GM19240 (cell line): ENCODE results near the gene MYO7A.

Source experiments
- DNase-seq: peaks from one replicate; pipeline ENCODE4 v3.0.0; 2011; ENCODE audit warnings: low spot score; ENCODE audit not compliant: insufficient read length

MYO7A gene

DNA sequence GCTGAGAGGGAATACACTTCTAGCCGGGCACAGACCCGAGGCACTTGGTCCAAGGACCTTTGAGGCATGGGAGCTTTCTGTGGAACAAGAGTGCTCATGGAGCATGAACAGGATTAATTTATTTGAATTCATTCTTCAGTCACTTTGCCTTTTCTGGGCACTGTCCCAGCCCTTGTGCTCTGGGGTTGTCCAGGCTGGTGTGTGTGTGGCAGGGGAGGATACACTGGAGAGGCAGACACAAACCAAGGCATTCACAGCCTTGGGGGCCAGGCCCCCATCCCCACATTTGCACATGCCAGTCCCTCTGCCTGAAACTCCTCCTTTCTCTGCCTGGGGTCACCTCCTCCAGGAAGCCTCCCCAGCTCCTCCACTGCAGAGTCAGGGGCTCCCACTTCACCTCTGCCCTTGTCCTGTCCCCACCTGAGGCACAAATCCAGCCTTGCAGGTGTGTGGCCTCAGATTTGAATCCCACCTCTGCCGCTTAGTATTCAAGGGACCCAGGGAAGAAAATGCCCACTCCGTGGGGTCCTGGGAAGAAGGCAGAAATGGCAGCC, 55.5 kb downstream of the MYO7A start:
- no peak for DNase-seq

DNA sequence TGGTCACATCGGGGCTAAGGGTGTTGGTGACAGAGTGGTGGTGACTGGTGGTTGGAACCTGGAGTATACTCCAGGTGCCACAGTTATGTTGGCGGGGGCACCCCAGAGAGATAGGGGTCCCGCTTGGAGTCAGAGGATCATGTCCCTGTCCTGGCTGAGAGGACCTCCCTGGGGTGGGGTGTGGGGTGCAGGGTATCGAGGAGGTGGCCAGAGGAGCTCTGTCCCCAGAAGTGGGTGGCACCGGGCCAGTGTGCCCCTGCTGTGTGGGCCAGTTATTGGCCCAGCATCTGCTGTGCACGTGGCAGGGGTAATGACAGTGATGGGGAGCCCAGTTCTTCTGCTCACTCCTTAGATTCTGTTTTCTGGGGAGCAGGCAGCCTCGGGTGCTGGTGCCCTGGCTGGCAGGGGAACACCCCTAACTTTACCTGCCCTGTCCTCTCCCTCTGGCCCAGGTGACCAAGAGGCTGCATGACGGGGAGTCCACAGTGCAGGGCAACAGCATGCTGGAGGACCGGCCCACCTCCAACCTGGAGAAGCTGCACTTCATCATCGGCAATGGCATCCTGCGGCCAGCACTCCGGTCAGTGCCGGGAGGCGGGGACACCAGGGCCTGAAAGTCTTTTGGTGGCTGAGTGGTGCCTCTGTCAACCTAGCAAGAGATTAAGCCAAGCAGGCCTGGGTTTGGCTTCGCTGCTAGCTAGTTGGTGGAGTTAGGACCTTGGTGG, 56.3 kb downstream of the MYO7A start:
- no peak for DNase-seq

DNA sequence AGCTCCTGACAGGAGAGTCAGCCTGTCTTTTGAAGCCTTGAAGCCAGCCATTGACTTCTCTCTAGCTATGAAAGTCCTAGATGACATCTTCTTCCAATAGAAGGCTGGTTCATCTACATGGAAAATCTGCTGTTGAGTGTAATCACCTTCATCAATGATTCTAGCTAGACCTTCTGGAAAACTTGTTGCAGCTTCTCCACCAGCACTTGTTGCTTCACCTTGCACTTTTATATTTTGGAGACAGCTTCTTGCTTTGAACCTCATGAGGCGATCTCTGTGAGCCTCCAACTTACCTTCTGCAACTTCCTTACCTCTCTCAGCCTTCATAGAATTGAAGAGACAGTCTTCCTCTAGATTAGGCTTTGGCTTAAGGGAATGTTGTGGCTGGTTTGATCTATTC, 58.3 kb downstream of the MYO7A start:
- DNase-seq, result no peak

DNA sequence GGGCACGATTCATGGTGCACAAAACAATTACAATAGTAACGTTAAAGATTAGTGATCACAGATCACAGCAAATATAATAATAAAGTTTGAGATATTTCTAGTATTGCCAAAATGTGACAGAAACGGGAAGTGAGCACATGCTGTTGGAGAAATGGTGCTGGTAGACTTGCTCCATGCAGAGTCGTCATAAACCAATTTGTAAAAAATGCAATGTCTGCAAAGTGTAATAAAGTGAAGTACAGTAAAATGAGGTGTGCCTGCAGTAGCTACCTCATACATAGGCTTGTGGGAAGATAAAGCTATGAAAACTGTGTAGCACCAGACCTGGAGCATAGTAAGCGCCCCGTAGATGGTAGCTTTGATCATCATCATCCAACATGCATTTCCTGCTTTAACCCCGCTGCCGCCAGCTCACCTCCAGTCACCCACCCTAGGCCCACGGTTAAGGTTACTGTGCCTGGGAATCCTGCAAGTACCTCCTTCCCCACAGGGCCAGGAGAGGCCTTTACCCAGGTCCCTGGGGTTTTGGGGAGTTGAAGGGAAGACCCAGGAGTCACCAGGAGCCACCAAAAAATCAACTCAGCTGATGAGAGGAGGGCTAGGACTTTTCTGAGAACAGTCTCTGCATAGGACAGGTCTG, 59.2 kb downstream of the MYO7A start:
- DNase-seq, result no peak

DNA sequence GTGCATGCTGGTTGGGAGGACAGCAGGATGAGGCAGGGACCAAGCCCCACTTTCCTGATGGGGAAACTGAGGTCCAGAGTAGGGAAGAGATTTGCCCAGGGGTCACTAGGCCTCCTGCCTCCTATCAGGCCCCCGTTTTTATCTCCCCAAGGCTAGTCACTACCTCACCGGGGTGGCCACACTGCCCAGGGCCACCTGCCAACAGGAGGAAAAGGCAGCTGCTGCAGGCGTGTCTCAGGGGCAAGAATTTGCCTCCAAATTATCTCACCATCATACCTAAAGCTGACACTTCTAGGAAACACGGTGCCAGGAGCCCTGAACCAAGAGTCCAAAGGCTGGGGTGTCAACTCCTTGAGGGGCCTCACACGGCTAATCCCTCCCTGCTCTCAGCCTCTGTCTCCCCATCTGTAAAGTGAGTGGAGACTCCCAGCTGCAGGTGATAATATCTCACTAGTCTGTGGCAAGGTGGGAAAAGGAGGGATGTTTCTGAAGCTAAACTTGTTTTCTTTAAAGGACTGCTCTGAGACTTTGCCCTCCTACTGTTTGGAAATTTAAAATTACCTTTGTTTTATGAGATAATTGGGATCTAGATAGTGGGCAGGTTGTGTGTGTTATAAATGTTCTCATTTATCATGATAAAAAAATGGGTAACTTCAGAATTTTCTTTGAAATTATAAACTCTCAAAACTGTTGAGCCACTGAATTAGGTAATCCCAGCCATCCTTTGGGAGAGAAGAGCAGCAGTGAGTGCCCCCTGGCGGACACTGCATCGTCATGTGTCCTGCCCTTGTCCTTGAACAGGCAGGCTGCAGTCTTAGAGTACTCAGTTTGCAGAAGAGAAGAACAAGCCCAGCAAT, 60.0 kb downstream of the MYO7A start:
- peak; percentile 89 for DNase-seq

DNA sequence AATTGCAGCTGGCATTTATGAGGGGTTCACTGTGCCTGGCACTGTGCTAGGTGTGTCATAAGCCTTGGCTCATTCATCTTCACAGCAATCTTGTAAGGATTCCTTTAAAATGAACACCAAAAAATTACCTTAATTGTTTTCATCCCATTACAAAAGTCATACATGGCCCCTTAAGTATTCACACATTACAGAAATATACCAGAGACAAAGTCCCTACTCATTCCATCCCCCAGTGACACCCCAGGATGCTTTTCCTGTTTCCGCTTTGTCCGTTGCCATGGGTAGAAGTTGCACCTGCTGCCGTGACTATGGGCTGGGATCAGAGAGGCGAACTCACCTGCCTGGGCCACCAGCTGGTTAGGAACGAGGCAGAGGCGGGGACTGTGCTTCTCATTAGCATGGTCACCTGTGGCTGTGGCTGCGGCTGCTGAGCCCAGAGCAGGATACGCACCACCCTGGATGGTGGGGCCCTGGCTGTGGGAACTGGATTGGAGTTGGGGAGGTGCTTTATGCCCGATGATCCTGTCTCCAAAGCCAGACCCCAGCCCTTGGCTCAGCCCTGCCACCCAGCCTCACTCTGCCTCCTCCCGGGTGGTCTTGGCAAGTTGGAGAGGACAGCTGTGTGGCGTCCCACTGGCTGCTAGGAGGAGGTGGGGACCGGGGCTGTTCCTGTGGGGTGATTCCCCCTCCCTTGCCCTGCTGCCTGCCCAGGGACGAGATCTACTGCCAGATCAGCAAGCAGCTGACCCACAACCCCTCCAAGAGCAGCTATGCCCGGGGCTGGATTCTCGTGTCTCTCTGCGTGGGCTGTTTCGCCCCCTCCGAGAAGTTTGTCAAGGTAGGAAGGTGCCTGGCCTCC, 60.8 kb downstream of the MYO7A start:
- DNase-seq, result no peak

DNA sequence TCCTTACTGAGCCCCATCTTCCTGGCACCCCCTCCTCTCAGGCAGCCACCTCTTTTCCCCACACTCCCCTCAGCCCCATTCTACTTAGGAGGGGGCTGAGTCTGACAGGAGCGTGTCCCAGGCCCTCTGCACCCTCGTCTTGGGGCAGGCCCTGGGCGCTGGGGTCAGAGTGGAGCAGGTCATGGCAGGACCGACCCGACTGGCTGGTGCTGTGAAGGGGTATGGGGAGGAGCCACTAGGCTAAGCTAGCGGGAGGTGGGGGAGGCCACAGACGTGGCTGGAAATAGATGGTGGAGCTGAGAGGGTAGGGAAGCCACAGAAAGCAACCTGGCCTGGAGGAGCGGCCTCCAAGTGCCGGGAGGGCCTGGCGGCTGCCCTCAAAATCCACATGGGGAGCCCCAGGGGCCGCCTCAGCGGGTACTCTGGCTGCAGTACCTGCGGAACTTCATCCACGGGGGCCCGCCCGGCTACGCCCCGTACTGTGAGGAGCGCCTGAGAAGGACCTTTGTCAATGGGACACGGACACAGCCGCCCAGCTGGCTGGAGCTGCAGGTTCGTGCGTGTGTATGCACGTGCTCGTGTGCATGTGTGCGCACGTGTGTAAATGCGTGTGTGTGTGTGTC, 61.7 kb downstream of the MYO7A start:
- DNase-seq, result no peak

DNA sequence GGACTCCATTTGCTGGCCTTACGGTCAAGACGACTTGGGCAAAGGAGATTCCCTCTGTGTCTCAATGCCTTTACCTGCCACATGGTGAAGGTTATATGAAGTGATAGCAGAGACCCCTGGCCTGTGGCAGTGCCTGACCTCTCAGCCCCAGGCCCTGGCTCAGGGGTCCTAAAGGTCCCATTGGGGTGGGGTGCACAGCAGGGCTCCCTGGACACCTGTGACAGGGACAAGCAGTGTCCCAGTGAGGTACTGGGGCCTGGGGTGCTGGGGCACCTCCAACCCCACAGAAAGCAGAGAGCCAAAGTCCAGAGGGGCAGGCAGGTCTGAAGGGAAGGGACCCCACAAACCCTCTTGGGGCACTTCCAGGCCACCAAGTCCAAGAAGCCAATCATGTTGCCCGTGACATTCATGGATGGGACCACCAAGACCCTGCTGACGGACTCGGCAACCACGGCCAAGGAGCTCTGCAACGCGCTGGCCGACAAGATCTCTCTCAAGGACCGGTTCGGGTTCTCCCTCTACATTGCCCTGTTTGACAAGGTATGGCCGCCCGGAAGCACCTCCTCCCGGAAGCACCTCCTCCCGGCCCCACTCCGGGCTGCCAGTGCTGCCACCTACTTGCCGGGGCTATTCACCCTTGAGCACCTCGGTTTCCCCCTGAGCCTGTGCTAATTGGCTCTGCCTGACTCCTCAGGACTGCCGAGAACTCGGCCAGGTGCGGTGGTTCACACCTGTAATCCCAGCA, 62.5 kb downstream of the MYO7A start:
- DNase-seq, result no peak

DNA sequence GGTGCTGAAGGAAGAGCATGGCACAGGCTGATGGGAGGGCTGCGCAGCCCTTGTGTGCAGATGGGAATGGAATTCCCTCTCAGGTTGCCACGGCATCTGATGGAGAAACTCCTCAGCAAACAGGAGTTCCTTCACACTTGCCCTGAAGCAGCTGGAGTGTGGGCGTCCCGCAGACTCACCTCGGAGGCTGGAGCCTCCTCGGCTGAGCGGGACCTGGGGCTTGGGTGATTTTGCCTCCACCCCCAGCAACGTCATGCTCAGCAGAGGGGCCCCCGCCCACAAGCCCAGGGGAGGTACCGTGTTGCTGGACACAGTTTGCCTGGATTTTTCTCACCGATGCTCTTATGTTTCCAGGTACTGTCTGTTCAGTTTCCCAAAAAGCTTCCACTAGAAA, 63.4 kb downstream of the MYO7A start:
- DNase-seq, result no peak

DNA sequence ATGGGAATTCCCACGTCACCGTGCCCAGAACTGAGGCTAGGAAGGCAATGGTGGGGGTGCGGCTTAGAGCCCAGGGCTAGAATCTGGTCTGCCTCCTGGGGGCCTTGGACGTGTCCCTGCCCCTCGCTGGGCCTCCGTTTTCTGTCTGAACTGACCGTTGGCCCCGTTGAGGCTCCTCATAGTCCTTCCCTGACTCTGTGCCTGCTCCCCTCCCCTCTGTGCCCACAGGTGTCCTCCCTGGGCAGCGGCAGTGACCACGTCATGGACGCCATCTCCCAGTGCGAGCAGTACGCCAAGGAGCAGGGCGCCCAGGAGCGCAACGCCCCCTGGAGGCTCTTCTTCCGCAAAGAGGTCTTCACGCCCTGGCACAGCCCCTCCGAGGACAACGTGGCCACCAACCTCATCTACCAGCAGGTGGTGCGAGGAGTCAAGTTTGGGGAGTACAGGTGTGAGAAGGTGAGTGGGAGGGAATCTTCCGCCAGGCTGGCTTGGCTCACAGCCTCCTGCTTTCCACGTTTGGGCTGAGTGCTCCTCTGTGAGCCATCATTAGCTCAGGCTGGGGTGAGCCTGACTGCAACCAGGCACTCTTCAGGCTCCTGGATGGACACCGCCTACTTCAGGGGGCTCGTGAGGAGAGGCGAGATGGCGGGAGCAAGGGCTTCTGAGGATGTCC, 63.9 kb downstream of the MYO7A start:
- no peak for DNase-seq

DNA sequence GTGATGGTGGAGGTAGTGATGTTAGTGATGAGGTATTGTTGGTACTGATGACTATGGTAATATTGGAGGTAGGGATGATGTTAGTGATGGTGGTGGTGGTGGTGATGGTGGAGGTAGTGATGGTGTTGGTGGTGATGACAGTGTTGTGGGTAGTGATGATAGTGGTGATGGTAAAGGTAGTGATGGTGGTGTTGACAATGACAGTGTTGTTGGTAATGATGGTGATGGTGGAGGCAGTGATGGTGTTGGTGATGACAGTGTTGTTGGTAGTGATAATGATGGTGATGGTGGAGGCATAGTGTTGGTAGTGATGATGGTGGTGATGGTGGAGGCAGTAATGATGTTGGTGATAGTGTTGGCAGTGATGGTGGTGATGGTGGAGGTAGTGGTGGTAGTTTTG, 65.1 kb downstream of the MYO7A start:
- no peak for DNase-seq

DNA sequence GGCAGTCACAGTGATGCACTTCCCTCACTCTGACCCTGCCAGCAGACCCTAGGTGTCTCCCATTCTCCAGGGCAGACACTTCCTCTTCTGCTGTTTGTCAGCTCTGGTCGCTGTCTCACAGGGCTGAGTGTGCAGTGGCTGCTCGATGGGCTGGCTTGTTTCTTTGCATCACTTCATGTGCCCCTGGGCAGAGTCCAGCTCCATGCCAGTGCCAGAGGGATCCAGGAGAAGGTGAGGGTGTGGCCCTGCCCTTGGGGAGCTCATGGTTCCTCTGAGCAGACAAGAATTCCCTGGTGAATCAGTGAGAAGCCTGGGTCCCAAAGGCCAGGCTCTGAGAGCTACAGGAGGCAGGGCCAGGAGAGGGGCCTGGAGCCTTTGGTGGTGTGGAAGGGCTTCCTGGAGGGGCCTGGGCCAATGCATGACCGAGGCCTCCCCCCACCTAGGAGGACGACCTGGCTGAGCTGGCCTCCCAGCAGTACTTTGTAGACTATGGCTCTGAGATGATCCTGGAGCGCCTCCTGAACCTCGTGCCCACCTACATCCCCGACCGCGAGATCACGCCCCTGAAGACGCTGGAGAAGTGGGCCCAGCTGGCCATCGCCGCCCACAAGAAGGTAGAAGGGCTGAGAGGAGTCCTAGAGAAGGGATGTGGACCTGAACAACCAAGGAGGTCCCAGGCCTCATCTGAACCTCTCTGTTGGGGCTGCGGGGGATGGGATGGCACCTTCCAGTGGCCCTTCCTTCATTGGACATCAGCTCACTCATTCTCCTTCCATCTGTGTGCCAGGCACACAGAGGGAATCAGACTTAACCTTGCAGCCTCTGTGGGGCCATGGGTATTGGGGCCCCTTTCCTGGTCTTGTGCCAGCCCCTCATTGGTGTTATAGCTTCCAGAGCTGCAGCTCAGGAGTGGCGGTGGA, 66.1 kb downstream of the MYO7A start:
- DNase-seq, result no peak

DNA sequence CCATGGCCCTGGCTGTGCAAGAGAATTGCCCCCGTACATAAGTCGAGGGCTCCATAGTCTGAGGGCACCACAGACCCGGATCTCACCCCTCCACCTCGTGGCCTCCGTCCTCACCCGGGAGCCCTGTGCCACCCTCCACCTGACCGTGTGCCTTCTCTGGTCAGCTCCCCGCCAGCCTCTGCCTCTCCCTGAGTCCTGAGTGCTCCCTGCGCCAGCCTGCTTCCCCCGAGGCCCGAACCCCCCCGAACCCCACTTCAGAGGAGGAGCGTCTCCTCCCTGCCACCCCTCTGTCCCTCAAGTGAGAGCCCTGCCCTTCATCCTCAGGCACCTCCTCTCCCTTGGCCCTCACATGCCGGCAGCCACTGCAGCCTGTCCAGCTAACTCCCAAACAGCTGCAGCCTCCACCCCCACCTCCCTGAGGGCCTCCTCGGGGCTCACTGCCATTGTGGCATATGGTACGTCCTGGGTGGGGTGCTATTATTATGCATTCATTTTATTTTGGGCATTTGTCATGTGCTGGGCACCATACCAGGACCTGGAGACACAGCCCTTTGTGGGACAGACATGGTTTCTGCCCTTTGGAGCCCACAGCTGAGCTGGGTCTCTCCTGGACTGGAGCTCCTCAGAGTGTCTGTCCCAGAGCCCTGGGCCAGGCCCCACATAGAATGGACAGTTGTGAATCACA, 67.2 kb downstream of the MYO7A start:
- DNase-seq, result no peak

DNA sequence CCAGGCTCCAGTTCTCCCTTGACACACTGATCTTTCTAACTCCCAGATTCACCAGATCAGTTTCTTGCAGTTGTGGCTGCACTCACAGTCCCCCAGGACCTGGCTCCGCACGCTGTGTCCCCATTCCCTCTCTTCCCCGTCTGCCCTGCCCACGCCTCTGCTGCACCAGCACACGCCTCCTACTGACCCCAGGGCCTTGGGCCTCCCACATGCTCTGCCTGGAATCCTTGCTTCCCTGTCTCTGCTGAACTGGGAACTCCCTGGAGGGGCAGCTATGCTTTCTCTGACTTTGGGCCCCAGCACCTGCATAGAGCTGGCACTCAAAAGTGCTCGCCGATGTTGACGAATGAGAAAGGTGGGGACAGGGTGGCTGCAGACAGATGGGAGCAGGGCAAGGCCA, 68.9 kb downstream of the MYO7A start:
- no peak for DNase-seq

DNA sequence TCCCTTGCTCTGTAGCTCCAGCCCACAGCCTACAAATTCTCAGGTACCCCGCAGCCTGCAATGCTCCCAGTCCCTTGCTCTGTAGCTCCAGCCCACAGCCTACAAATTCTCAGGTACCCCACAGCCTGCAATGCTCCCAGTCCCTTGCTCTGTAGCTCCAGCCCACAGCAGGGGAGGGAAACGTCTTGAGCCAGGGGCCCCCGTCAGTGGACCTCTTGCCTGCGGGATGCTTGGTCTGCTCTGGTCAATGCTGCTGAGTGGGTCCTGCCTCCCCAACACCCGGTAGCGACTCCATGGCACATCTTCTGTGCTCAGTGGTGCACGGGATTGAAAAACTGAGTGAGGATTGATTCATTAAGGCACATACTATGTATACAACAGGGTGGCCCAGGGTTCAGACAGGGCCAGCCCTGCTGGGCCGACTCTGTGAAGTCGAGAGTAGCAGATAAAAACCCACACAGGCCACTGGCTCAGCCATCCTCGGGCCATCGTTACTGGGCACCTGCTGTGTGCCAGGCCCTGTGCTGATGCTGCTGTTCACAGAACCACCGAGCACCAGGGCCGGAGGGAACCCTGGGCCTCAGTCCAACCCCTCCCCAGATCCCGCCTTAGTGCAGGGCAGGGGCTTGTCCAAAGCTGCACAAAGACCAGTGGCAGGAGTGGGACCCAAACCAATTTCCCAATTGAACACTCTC, 69.7 kb downstream of the MYO7A start:
- DNase-seq, result no peak

DNA sequence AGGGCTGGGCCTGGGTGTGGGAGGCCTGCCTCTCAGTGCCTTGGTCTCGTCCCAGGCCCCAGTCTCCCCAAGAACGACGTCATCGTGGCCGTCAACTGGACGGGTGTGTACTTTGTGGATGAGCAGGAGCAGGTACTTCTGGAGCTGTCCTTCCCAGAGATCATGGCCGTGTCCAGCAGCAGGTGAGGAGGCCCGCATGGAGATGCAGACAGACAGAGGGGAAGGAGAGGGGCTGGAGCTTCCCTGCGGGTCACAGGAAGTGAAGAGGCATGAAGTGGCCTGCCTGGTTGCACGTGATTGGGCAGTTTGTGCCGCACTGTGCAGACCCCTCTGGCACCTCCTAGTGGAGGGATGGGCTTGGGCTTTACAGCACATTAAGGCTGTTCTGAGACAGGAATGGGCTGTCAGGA, 70.4 kb downstream of the MYO7A start:
- DNase-seq, result peak; percentile 51

DNA sequence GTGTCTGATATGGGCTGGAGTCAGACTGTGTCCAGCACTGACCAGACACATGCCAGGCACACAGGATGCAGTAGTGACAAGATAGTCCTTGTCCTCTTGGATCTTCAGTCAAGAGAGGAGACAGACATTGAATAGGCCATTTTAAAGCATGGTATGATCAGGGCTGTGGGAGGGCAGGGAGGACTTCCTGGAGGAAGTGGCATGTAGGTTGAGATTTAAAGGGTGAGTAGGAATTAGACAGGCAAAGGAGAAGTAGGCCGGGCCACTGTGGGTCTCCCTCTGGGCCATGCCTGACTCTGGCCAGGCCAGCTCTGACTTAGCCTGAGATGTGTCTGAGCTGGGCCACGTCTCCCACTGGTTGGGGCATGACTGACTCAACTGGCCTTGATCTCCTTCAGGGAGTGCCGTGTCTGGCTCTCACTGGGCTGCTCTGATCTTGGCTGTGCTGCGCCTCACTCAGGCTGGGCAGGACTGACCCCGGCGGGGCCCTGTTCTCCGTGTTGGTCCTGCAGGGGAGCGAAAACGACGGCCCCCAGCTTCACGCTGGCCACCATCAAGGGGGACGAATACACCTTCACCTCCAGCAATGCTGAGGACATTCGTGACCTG, 71.2 kb downstream of the MYO7A start:
- DNase-seq, result no peak
